OCI-LY7 (cell line): ENCODE measurements around the gene GLI3. TPM values are rescaled to one million over a fixed set of nuclear protein-coding genes. Genes with fewer than 3 reads are reported as not detected.
A peak's percentile ranks its signal among the peaks of the same experiment; 100 is the strongest.

Experiments used
- BruUV-seq: library from RNA; stranded (reverse); fragments of 400-500 nt; replicated peaks from 2 replicates; lab custom pipeline; 2021; lab: Mats Ljungman, UMichigan
- CTCF ChIA-PET: fragments of 300-600 bp; sonication (Branson Sonifier 250); formaldehyde crosslinking; loops from one replicate; lab custom pipeline; 2022; ENCODE audit warnings: antibody characterized with exemption; ENCODE audit not compliant: unreplicated experiment; lab: Charles Lee
- POLR2A ChIA-PET: fragments of 300-600 bp; sonication (Branson Sonifier 250); formaldehyde crosslinking; loops from one replicate; lab custom pipeline; 2022; ENCODE audit warnings: antibody characterized with exemption; lab: Charles Lee
- DNase-seq: peaks from one replicate; pipeline ENCODE4 v3.0.0-alpha.2; 2015; ENCODE audit warnings: low spot score
- H2AFZ ChIP-seq: fragments of 200-600 bp; sonication (generic), shearing (Covaris generic); 2 replicates; pipeline ENCODE4 v1.6.1; 2014; ENCODE audit warnings: mild to moderate bottlenecking, antibody characterized with exemption, low read length, moderate library complexity
- H3K27ac ChIP-seq: fragments of 200-600 bp; sonication (generic); 2 replicates; pipeline ENCODE4 v1.5.1; 2014; ENCODE audit warnings: mixed run types, low read depth, mild to moderate bottlenecking, moderate library complexity, low read length, inconsistent platforms; ENCODE audit not compliant: poor library complexity, severe bottlenecking
- H3K36me3 ChIP-seq: fragments of 200-600 bp; sonication (generic); 2 replicates; pipeline ENCODE4 v1.6.1; 2014; ENCODE audit warnings: mild to moderate bottlenecking, antibody characterized with exemption, low read length, moderate library complexity, mixed read lengths; ENCODE audit not compliant: insufficient read depth
- H3K4me1 ChIP-seq: fragments of 200-600 bp; sonication (generic); 2 replicates; pipeline ENCODE4 v1.5.1; 2014; ENCODE audit warnings: mild to moderate bottlenecking, low read length; ENCODE audit not compliant: insufficient read depth, poor library complexity, severe bottlenecking
- H3K4me2 ChIP-seq: fragments of 200-600 bp; sonication (generic); 2 replicates; pipeline ENCODE4 v1.6.1; 2014; ENCODE audit warnings: mild to moderate bottlenecking, low read length
- H3K4me3 ChIP-seq: fragments of 200-600 bp; sonication (generic); 2 replicates; pipeline ENCODE4 v1.5.1; 2014; ENCODE audit warnings: mild to moderate bottlenecking, low read depth, low read length; ENCODE audit not compliant: poor library complexity, severe bottlenecking
- H3K79me2 ChIP-seq: fragments of 200-600 bp; sonication (generic); 2 replicates; pipeline ENCODE4 v1.6.1; 2016; ENCODE audit warnings: low read depth, mild to moderate bottlenecking, low read length, moderate library complexity, mixed read lengths; ENCODE audit not compliant: insufficient read depth
- H3K9me2 ChIP-seq: fragments of 200-600 bp; sonication (generic); 2 replicates; pipeline ENCODE4 v1.6.1; 2016; ENCODE audit warnings: mild to moderate bottlenecking, low read length, mixed read lengths; ENCODE audit not compliant: insufficient read depth
- H3K9me3 ChIP-seq: fragments of 200-600 bp; sonication (generic); 2 replicates; pipeline ENCODE4 v1.6.1; 2014; ENCODE audit warnings: mild to moderate bottlenecking, mixed run types, low read length, mixed read lengths
- H4K20me1 ChIP-seq: fragments of 200-600 bp; sonication (generic); 2 replicates; pipeline ENCODE4 v1.6.1; 2014; ENCODE audit warnings: mild to moderate bottlenecking, antibody characterized with exemption, low read length, moderate library complexity, mixed read lengths; ENCODE audit not compliant: insufficient read depth
- EZH2phosphoT487 ChIP-seq: fragments of 200-600 bp; sonication (generic); IDR thresholded peaks from 2 replicates; pipeline ENCODE4 v1.6.1; 2018; ENCODE audit warnings: low read depth, borderline replicate concordance, mild to moderate bottlenecking, mixed run types, antibody characterized with exemption, low read length, moderate library complexity, mixed read lengths
- intact Hi-C: fragments of 100-400 bp; cut with micrococcal nuclease; formaldehyde crosslinking; loops from one replicate; pipeline ENCODE4 v1.10.0; 2022; ENCODE audit not compliant: unreplicated experiment
- total RNA-seq, 2 experiments: library from RNA; depleted of rRNA in 1 of 2; stranded (reverse); fragments of >200 nt in 1 of 2; shearing (Covaris generic) in 1 of 2; gene quantifications; 2 replicates each; pipeline ENCODE4 v1.2.3, GENCODE V29; 2014 to 2022
- TF ChIP-seq, protein P1 (sequence below): fragments of 200-600 bp; sonication (generic); conservative IDR thresholded peaks from 2 replicates; pipeline ENCODE4 v1.5.1; 2014; ENCODE audit warnings: mild to moderate bottlenecking, antibody characterized with exemption, low read length, moderate library complexity, mixed read lengths

The GLI3 gene
- total RNA-seq, 2 experiments from 2014 or later = not detected

DNA sequence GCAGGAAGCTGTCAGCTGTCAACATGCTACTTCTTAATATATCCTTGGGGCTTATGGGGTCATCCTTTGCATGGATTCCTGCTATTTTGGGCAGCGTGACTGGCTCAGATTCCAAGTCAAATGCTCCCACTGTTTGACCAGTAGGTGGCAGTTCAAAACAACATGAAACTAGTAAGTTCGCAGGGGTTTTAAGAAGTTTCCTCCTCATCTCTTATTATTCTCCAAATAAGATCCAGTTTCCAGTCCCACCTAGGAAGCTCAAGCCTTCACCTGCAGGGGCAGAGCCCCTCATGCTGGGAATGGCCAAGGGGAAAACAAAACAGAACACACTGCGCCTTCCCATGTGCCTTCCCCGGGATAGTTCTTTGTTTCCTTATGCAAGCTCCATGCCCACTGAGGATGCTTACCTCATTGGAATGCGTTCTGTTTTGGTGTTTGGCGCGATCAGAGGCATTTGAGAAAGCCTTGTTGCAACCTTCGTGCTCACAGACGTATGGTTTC lies 259.8 kb downstream of the GLI3 start:
- H3K27ac ChIP-seq = no peak overlapping the region
- H3K4me2 ChIP-seq = no peak overlapping the region
- peak; percentile 51 for DNase-seq
- H2AFZ ChIP-seq = no peak overlapping the region
- no peaks in the 10 kb centered on the region for H3K9me2 ChIP-seq
- no TSS peak for BruUV-seq
- POLR2A ChIA-PET = interaction anchor here (0.8 kb wide), 1 partner anchor 49 kb away, joined by 3 read pairs; no protein-coding TSS in a partner anchor
- CTCF ChIA-PET = no interaction called here
- no peak overlapping the region for H3K4me3 ChIP-seq
- no peaks in the 10 kb centered on the region for H4K20me1 ChIP-seq
- no peaks in the 10 kb centered on the region for H3K79me2 ChIP-seq
- TF ChIP-seq EZH2phosphoT487 = no peak
- TF ChIP-seq, protein P1, sequence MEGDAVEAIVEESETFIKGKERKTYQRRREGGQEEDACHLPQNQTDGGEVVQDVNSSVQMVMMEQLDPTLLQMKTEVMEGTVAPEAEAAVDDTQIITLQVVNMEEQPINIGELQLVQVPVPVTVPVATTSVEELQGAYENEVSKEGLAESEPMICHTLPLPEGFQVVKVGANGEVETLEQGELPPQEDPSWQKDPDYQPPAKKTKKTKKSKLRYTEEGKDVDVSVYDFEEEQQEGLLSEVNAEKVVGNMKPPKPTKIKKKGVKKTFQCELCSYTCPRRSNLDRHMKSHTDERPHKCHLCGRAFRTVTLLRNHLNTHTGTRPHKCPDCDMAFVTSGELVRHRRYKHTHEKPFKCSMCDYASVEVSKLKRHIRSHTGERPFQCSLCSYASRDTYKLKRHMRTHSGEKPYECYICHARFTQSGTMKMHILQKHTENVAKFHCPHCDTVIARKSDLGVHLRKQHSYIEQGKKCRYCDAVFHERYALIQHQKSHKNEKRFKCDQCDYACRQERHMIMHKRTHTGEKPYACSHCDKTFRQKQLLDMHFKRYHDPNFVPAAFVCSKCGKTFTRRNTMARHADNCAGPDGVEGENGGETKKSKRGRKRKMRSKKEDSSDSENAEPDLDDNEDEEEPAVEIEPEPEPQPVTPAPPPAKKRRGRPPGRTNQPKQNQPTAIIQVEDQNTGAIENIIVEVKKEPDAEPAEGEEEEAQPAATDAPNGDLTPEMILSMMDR = peak; percentile 85
- H3K36me3 ChIP-seq = no peaks in the 10 kb centered on the region
- H3K9me3 ChIP-seq = no peaks in the 10 kb centered on the region
- intact Hi-C loops = no loop called here
- H3K4me1 ChIP-seq = no peaks in the 10 kb centered on the region

DNA sequence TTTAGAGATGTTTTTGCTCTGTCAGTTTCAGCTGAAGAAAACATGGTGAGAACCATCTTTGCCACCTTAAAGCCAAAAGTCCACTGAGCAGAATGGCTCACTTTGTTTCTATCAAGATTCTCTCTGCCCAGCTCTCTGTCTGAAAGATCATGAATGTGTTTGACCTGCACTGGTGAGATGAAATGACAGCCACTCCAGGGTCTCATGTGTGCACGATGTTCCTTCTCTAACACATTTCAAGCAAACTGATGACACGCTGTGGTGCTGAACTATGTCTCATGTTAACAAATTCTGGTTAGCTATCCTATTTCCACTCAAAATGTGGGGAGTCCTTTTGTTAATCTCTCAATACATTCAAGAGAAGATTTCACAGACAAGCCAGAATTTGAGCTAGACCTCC lies 260.6 kb downstream of the GLI3 start:
- intact Hi-C loops = no loop called here
- H3K79me2 ChIP-seq = no peaks in the 10 kb centered on the region
- TF ChIP-seq, protein P1 = no peak
- no peak for TF ChIP-seq EZH2phosphoT487
- H3K36me3 ChIP-seq = no peaks in the 10 kb centered on the region
- H3K4me1 ChIP-seq = no peaks in the 10 kb centered on the region
- no TSS peak for BruUV-seq
- no peak overlapping the region for H3K27ac ChIP-seq
- ChIA-PET POLR2A (no interaction called here), CTCF (no interaction called here)
- H3K9me2 ChIP-seq = no peaks in the 10 kb centered on the region
- H4K20me1 ChIP-seq = no peaks in the 10 kb centered on the region
- DNase-seq = no peak
- H2AFZ ChIP-seq = no peak overlapping the region
- H3K9me3 ChIP-seq = no peaks in the 10 kb centered on the region
- H3K4me2 ChIP-seq = no peak overlapping the region
- no peak overlapping the region for H3K4me3 ChIP-seq

DNA sequence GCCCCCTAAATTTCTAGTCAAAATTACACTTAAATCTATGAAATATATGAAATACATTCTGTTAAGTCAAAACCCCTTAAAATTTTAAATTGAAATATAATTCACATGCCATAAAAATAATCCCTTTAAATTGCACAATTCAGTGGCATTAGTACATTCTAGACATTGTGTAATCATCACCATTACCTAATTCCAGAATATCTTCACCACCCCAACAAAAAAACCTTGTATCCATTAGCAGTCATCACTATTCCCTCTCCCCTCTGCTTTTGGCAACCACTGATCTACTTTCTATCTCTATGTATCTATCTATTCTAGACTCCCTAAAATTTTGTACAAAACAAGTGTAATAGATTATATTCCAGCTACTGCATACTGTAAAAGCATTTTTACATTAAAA lies 261.2 kb downstream of the GLI3 start:
- CTCF ChIA-PET = no interaction called here
- H3K27ac ChIP-seq = no peak overlapping the region
- DNase-seq = no peak
- TF ChIP-seq EZH2phosphoT487 = no peak
- TF ChIP-seq, protein P1 = no peak
- intact Hi-C loops = no loop called here
- H3K9me3 ChIP-seq = no peaks in the 10 kb centered on the region
- POLR2A ChIA-PET = no interaction called here
- H3K4me3 ChIP-seq = no peak overlapping the region
- H3K36me3 ChIP-seq = no peaks in the 10 kb centered on the region
- no TSS peak for BruUV-seq
- H3K9me2 ChIP-seq = no peaks in the 10 kb centered on the region
- no peaks in the 10 kb centered on the region for H3K79me2 ChIP-seq
- H3K4me1 ChIP-seq = no peaks in the 10 kb centered on the region
- H4K20me1 ChIP-seq = no peaks in the 10 kb centered on the region
- H3K4me2 ChIP-seq = no peak overlapping the region
- no peak overlapping the region for H2AFZ ChIP-seq
